ENCODE results near the gene GDPD1. TPM values are rescaled to one million over a fixed set of nuclear protein-coding genes. Genes with fewer than 3 reads are reported as not detected.

Gene GDPD1
- total RNA-seq, 6 experiments from 2014 or later = 0.43 to 1.4 (median 1.1) TPM

DNA sequence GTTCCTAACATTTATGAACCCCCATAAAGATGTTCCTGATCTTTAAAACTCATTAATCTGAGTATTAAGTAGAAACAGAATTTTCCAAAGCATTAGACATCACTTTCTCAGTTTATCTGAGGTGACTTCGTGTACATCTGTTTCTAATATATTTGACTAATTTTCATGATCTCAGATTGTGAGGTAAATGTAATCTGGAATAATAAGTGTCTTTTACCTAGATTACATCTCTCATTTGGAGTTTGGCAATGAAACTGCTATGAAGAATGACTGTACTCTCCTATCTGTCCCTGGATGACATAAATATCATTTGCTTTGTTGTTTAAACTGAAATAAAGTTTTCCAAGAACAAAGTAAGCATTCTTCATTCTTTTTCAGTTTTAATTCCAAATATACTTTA is 55.3 kb downstream of the GDPD1 start:
- Mint-ChIP-seq H3K4me1 (ENCODE audit: low read depth) (no peaks in the 10 kb centered on the region), H3K27me3 (ENCODE audit: insufficient read depth) (peaks cover 16% of the 10 kb centered on the region), H3K27ac (no peak overlapping the region), H3K4me3 (no peak overlapping the region), H3K9me3 (no peaks in the 10 kb centered on the region), H3K36me3 (ENCODE audit: low read depth) (no peaks in the 10 kb centered on the region)
- TF ChIP-seq, protein P1, sequence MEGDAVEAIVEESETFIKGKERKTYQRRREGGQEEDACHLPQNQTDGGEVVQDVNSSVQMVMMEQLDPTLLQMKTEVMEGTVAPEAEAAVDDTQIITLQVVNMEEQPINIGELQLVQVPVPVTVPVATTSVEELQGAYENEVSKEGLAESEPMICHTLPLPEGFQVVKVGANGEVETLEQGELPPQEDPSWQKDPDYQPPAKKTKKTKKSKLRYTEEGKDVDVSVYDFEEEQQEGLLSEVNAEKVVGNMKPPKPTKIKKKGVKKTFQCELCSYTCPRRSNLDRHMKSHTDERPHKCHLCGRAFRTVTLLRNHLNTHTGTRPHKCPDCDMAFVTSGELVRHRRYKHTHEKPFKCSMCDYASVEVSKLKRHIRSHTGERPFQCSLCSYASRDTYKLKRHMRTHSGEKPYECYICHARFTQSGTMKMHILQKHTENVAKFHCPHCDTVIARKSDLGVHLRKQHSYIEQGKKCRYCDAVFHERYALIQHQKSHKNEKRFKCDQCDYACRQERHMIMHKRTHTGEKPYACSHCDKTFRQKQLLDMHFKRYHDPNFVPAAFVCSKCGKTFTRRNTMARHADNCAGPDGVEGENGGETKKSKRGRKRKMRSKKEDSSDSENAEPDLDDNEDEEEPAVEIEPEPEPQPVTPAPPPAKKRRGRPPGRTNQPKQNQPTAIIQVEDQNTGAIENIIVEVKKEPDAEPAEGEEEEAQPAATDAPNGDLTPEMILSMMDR (IDR thresholded peaks at IDR 0.05) = no peak
- DNase-seq = no peak

DNA sequence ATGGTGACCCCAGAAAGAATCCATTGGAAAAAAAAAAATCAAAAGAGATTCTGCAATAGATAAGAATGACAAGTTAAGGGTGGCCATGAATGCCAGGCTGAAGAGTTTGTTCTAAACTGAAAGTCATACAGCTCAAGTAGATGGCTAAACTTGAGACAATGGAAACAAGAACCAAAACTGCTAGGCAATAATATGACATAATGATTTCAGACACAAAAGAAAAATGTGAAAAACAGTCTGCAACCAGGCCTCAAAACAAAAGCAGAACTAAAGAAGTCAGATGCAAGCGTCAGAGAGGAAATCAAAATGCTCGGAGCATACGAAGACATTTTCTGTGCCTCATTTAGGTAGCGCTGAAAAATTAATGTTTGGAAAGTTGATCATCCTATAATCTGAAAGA is 56.7 kb downstream of the GDPD1 start:
- no peaks in the 10 kb centered on the region for H3K9me3 Mint-ChIP-seq
- TF ChIP-seq, protein P1 (IDR thresholded peaks at IDR 0.05) = no peak
- H3K27ac Mint-ChIP-seq = no peak overlapping the region
- no peaks in the 10 kb centered on the region for H3K36me3 Mint-ChIP-seq (ENCODE audit: low read depth)
- no peak for DNase-seq
- no peak overlapping the region for H3K4me3 Mint-ChIP-seq
- H3K27me3 Mint-ChIP-seq (ENCODE audit: insufficient read depth) = peaks cover 13% of the 10 kb centered on the region
- no peaks in the 10 kb centered on the region for H3K4me1 Mint-ChIP-seq (ENCODE audit: low read depth)

DNA sequence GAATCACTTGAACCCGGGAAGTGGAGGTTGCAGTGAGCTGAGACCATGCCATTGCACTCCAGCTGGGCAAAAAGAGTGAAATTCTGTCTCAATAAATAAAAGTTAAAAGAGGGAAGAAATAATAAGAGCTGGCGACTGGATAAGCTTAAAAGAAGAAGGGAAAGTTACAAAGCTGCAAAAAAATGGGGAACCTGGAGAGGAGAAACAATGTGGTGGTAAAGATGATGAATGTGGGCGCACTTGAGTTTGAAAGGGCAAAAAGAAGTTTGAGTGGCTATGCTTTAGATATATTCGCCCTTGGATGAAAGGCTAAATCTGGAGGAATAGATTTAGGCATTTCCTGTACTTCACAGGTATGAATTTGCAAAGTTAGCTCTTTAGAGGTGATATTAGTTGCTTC is 58.1 kb downstream of the GDPD1 start:
- TF ChIP-seq, protein P1 (IDR thresholded peaks at IDR 0.05) = no peak
- Mint-ChIP-seq H3K36me3 (ENCODE audit: low read depth) (0 out of 2 replicates have a peak, but pooled peaks cover 4% of the 10 kb centered on the region), H3K9me3 (no peaks in the 10 kb centered on the region), H3K27me3 (ENCODE audit: insufficient read depth) (peaks cover 14% of the 10 kb centered on the region), H3K4me1 (ENCODE audit: low read depth) (no peaks in the 10 kb centered on the region), H3K27ac (no peak overlapping the region), H3K4me3 (no peak overlapping the region)
- DNase-seq = no peak

DNA sequence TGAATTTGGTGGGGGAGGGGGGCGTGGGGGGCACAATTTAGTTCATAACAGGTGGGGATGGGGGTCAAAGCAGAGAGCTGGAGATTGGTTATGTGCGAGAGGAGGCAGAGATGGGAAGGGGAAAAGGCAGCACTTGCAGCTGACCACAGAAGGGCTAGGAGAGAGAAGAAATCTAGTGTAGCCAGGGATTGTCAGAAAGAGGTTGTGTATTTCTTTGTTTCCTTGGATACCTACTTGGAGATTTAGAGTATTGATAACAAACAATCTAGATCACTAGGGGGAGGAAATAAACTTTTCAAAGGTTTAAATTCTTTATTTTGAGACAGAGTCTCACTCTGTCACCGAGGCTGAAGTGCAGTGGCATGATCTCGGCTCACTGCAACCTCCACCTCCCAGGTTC is 64.0 kb downstream of the GDPD1 start:
- H3K4me1 Mint-ChIP-seq (ENCODE audit: low read depth) = peaks cover 5% of the 10 kb centered on the region
- no peak for DNase-seq
- peaks cover 12% of the 10 kb centered on the region for H3K27me3 Mint-ChIP-seq (ENCODE audit: insufficient read depth)
- H3K36me3 Mint-ChIP-seq (ENCODE audit: low read depth) = 0 out of 2 replicates have a peak, but pooled peaks cover 4% of the 10 kb centered on the region
- TF ChIP-seq, protein P1 (IDR thresholded peaks at IDR 0.05) = no peak
- H3K27ac Mint-ChIP-seq = no peak overlapping the region
- no peaks in the 10 kb centered on the region for H3K9me3 Mint-ChIP-seq
- no peak overlapping the region for H3K4me3 Mint-ChIP-seq

DNA sequence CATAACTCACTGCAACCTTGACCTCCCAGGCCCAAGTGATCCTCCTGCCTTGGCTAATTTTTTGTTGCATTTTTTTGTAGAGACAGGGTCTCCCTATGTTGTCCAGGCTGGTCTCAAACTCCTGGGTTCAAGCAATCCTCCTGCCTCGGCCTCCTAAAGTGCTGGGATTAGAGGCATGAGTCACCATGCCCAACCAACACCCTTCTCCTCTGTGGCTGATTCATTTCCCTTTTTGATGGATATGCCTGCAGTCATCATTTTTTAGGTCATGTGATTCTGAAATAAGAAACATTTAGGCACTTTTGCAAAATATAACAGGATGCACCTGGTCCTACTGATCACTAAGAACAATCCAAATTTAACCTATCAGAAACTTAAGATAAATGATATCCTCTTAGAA is 67.1 kb downstream of the GDPD1 start:
- H3K4me1 Mint-ChIP-seq (ENCODE audit: low read depth) = peaks cover 5% of the 10 kb centered on the region
- no peaks in the 10 kb centered on the region for H3K9me3 Mint-ChIP-seq
- 0 out of 2 replicates have a peak, but pooled peaks cover 1% of the 10 kb centered on the region for H3K36me3 Mint-ChIP-seq (ENCODE audit: low read depth)
- H3K27me3 Mint-ChIP-seq (ENCODE audit: insufficient read depth) = peaks cover 10% of the 10 kb centered on the region
- no peak for DNase-seq
- no peak overlapping the region for H3K27ac Mint-ChIP-seq
- TF ChIP-seq, protein P1 (IDR thresholded peaks at IDR 0.05) = no peak
- H3K4me3 Mint-ChIP-seq = no peak overlapping the region

DNA sequence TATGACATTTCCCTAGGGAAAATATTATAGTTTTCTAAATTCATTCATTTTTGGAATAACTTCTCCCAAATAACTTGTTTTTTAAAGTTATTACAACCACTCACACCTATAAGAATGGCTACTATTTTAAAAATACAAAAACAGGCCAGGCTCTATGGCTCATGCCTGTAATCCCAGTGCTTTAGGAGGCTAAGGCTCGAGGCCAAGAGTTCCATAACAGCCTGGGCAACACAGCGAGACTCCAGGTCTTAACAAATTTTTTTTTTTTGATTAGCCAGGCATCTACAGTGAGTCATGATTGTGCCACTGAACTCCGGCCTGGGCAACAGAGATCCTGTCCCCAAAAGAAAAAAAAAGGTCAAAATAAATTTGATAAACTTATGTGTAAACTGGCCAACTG is 67.6 kb downstream of the GDPD1 start:
- Mint-ChIP-seq H3K27me3 (ENCODE audit: insufficient read depth) (peaks cover 10% of the 10 kb centered on the region; the same call in 1 of the 2 replicates), H3K4me3 (no peak overlapping the region), H3K9me3 (no peaks in the 10 kb centered on the region), H3K36me3 (ENCODE audit: low read depth) (no peaks in the 10 kb centered on the region), H3K4me1 (ENCODE audit: low read depth) (peaks cover 5% of the 10 kb centered on the region), H3K27ac (no peak overlapping the region)
- TF ChIP-seq, protein P1 (IDR thresholded peaks at IDR 0.05) = no peak
- DNase-seq = no peak

All from HFFc6 (cell line).